ENCODE measurements around the gene TRAPPC11. TPM values are rescaled to one million over a fixed set of nuclear protein-coding genes. Genes with fewer than 3 reads are reported as not detected.

Gene TRAPPC11
- total and polyA plus RNA-seq, 7 donors = 11.4 to 58.2 (median 32.1) TPM

GRCh38 chr4:183686461-183686860 lies 27.4 kb downstream of the TRAPPC11 start:
- WGBS, 2 donors = 82 to 83% methylated on average over 2 of the region's 2 CpGs
- H3K27ac ChIP-seq = no peak overlapping the region
- no peak overlapping the region for H3K4me3 ChIP-seq
- no peak for TF ChIP-seq CTCF (IDR thresholded peaks at IDR 0.05)
- TF ChIP-seq EP300 (IDR thresholded peaks at IDR 0.05) = no peak
- no peak for TF ChIP-seq POLR2A (IDR thresholded peaks at IDR 0.05)
- TF ChIP-seq POLR2AphosphoS5 (IDR thresholded peaks at IDR 0.05) = no peak
- no peaks in the 10 kb centered on the region for H3K9me3 ChIP-seq
- no peaks in the 10 kb centered on the region for H3K4me1 ChIP-seq
- no peaks in the 10 kb centered on the region for H3K27me3 ChIP-seq
- no peak for DNase-seq
- intact Hi-C loops (cut with DNase I) = no loop called here
- H3K36me3 ChIP-seq = peaks cover 21 to 76% (median 28%) of the 10 kb centered on the region in 4 donors

GRCh38 chr4:183688216-183688615 lies 29.1 kb downstream of the TRAPPC11 start:
- Histone ChIP-seq H3K36me3 (peaks cover 21 to 84% (median 36%) of the 10 kb centered on the region in 4 donors), H3K9me3 (no peaks in the 10 kb centered on the region), H3K27ac (no peak overlapping the region), H3K27me3 (no peaks in the 10 kb centered on the region), H3K4me3 (no peak overlapping the region), H3K4me1 (no peaks in the 10 kb centered on the region)
- intact Hi-C loops (cut with DNase I) = no loop called here
- DNase-seq = no peak
- 70 to 74% methylated on average over 6 of the region's 6 CpGs for WGBS, 2 donors
- TF ChIP-seq POLR2AphosphoS5 (IDR thresholded peaks at IDR 0.05) = no peak
- no peak for TF ChIP-seq EP300 (IDR thresholded peaks at IDR 0.05)
- no peak for TF ChIP-seq POLR2A (IDR thresholded peaks at IDR 0.05)
- TF ChIP-seq CTCF (IDR thresholded peaks at IDR 0.05) = no peak

GRCh38 chr4:183691006-183691405 lies 31.9 kb downstream of the TRAPPC11 start:
- Histone ChIP-seq H3K4me3 (no peak overlapping the region), H3K27me3 (no peaks in the 10 kb centered on the region), H3K9me3 (no peaks in the 10 kb centered on the region), H3K36me3 (peaks cover 15 to 84% (median 38%) of the 10 kb centered on the region in 4 donors), H3K4me1 (no peaks in the 10 kb centered on the region), H3K27ac (no peak overlapping the region)
- TF ChIP-seq POLR2A (IDR thresholded peaks at IDR 0.05) (no peak), CTCF (IDR thresholded peaks at IDR 0.05) (no peak), POLR2AphosphoS5 (IDR thresholded peaks at IDR 0.05) (no peak), EP300 (IDR thresholded peaks at IDR 0.05) (no peak)
- DNase-seq = no peak
- intact Hi-C loops (cut with DNase I) = no loop called here

- Histone ChIP-seq H3K36me3 (peaks cover 11 to 84% (median 39%) of the 10 kb centered on the region in 4 donors), H3K4me3 (no peak overlapping the region), H3K27ac (no peak overlapping the region), H3K27me3 (no peaks in the 10 kb centered on the region), H3K9me3 (no peaks in the 10 kb centered on the region), H3K4me1 (no peaks in the 10 kb centered on the region)
- TF ChIP-seq POLR2A (IDR thresholded peaks at IDR 0.05) = no peak
- DNase-seq = no peak
- intact Hi-C loops (cut with DNase I) = no loop called here
Observed at GRCh38 chr4:183691897-183692296, 32.8 kb downstream of the TRAPPC11 start.

- Histone ChIP-seq H3K9me3 (no peaks in the 10 kb centered on the region), H3K4me3 (no peak overlapping the region), H3K36me3 (peaks cover 17 to 100% (median 66%) of the 10 kb centered on the region in 4 donors), H3K4me1 (no peaks in the 10 kb centered on the region), H3K27me3 (no peaks in the 10 kb centered on the region), H3K27ac (no peak overlapping the region)
- intact Hi-C loops (cut with DNase I) = no loop called here
- DNase-seq = no peak
- TF ChIP-seq EP300 (IDR thresholded peaks at IDR 0.05) = no peak
Observed at GRCh38 chr4:183698909-183699308, 39.8 kb downstream of the TRAPPC11 start.

- 87 to 96% methylated on average over 4 of the region's 4 CpGs for WGBS, 2 donors
- intact Hi-C loops (cut with DNase I) = no loop called here
- no peaks in the 10 kb centered on the region for H3K9me3 ChIP-seq
- peaks cover 17 to 97% (median 58%) of the 10 kb centered on the region in 4 donors for H3K36me3 ChIP-seq
- no peaks in the 10 kb centered on the region for H3K27me3 ChIP-seq
- H3K4me3 ChIP-seq = no peak overlapping the region
- no peaks in the 10 kb centered on the region for H3K4me1 ChIP-seq
- no peak for TF ChIP-seq CTCF (IDR thresholded peaks at IDR 0.05)
- no peak for TF ChIP-seq POLR2AphosphoS5 (IDR thresholded peaks at IDR 0.05)
- TF ChIP-seq POLR2A (IDR thresholded peaks at IDR 0.05) = no peak
- TF ChIP-seq EP300 (IDR thresholded peaks at IDR 0.05) = no peak
- no peak for DNase-seq
- no peak overlapping the region for H3K27ac ChIP-seq
Observed at GRCh38 chr4:183700407-183700806, 41.3 kb downstream of the TRAPPC11 start.
